GM19467 (cell line): ENCODE data around the gene C2CD2.

Experiments
- ATAC-seq: cut with Tn5 transposase; IDR thresholded peaks from one replicate; pipeline ENCODE4 v1.9.1; 2021; ENCODE audit warnings: mild to moderate bottlenecking, moderate library complexity; ENCODE audit not compliant: unreplicated experiment

The C2CD2 gene

GRCh38 chr21:41975391-41976272 is 21.8 kb upstream of the C2CD2 start:
- no peak for ATAC-seq

GRCh38 chr21:41974752-41975053 is 20.9 kb upstream of the C2CD2 start:
- ATAC-seq: no peak

- ATAC-seq: no peak
These were observed 20.3 kb upstream of the C2CD2 start for GRCh38 chr21:41973861-41974751.

- ATAC-seq: no peak
These were observed 19.6 kb upstream of the C2CD2 start for GRCh38 chr21:41973427-41973831.

- no peak for ATAC-seq
These were observed 18.8 kb upstream of the C2CD2 start for GRCh38 chr21:41972511-41973205.

- no peak for ATAC-seq
These were observed 18.1 kb upstream of the C2CD2 start for GRCh38 chr21:41971891-41972290.

- no peak for ATAC-seq
These were observed 17.2 kb upstream of the C2CD2 start for GRCh38 chr21:41970751-41971653.

GRCh38 chr21:41970106-41970391 is 16.2 kb upstream of the C2CD2 start:
- ATAC-seq: no peak

GRCh38 chr21:41967708-41968107 is 13.9 kb upstream of the C2CD2 start:
- no peak for ATAC-seq

GRCh38 chr21:41966872-41967621 is 13.2 kb upstream of the C2CD2 start:
- ATAC-seq: no peak

- no peak for ATAC-seq
These were observed 12.4 kb upstream of the C2CD2 start for GRCh38 chr21:41966041-41966833.

- no peak for ATAC-seq
These were observed 11.7 kb upstream of the C2CD2 start for GRCh38 chr21:41965461-41966013.

GRCh38 chr21:41965045-41965444 is 11.2 kb upstream of the C2CD2 start:
- no peak for ATAC-seq

GRCh38 chr21:41964171-41964570 is 10.4 kb upstream of the C2CD2 start:
- ATAC-seq: no peak

- no peak for ATAC-seq
These were observed 8.7 kb upstream of the C2CD2 start for GRCh38 chr21:41962425-41962966.

GRCh38 chr21:41961753-41962152 is 7.9 kb upstream of the C2CD2 start:
- no peak for ATAC-seq

GRCh38 chr21:41961282-41961701 is 7.5 kb upstream of the C2CD2 start:
- no peak for ATAC-seq

GRCh38 chr21:41960386-41960785 is 6.6 kb upstream of the C2CD2 start:
- ATAC-seq: no peak
